Superior temporal gyrus (tissue), 1 donor: ENCODE measurements around the gene VRK1.
A peak's percentile ranks its signal among the peaks of the same experiment; 100 is the strongest.

Experiments
- DNase-seq: peaks from one replicate; pipeline ENCODE4 v3.0.0-alpha.2; 2016; ENCODE audit errors: extremely low spot score

VRK1 gene

GRCh38 chr14:96792003-96792402 is 5.2 kb upstream of the VRK1 start:
- DNase-seq = no peak

GRCh38 chr14:96792591-96792990 is 4.6 kb upstream of the VRK1 start:
- no peak for DNase-seq

GRCh38 chr14:96793547-96793946 is 3.6 kb upstream of the VRK1 start:
- no peak for DNase-seq

- DNase-seq = no peak
Observed at GRCh38 chr14:96795109-96795828, 1.9 kb upstream of the VRK1 start.

- DNase-seq = no peak
Observed at GRCh38 chr14:96797582-96798349, 584 bp downstream of the VRK1 start.

GRCh38 chr14:96798956-96799355 is 1.8 kb downstream of the VRK1 start:
- DNase-seq = no peak

- DNase-seq = no peak
Observed at GRCh38 chr14:96799489-96800054, 2.4 kb downstream of the VRK1 start.

GRCh38 chr14:96801931-96802330 is 4.7 kb downstream of the VRK1 start:
- no peak for DNase-seq

GRCh38 chr14:96802963-96803362 is 5.8 kb downstream of the VRK1 start:
- DNase-seq = no peak

- no peak for DNase-seq
Observed at GRCh38 chr14:96803958-96804357, 6.8 kb downstream of the VRK1 start.

- no peak for DNase-seq
Observed at GRCh38 chr14:96804895-96805294, 7.7 kb downstream of the VRK1 start.

GRCh38 chr14:96805956-96806355 is 8.8 kb downstream of the VRK1 start:
- DNase-seq = peak; percentile 46

- DNase-seq = no peak
Observed at GRCh38 chr14:96806836-96807235, 9.7 kb downstream of the VRK1 start.

GRCh38 chr14:96808619-96809406 is 11.6 kb downstream of the VRK1 start:
- DNase-seq = no peak

- no peak for DNase-seq
Observed at GRCh38 chr14:96811265-96811664, 14.1 kb downstream of the VRK1 start.

GRCh38 chr14:96811985-96812667 is 14.9 kb downstream of the VRK1 start:
- DNase-seq = no peak

GRCh38 chr14:96816281-96816680 is 19.1 kb downstream of the VRK1 start:
- no peak for DNase-seq

GRCh38 chr14:96817750-96818666 is 20.8 kb downstream of the VRK1 start:
- DNase-seq = no peak

GRCh38 chr14:96821501-96821900 is 24.3 kb downstream of the VRK1 start:
- no peak for DNase-seq

GRCh38 chr14:96823652-96824051 is 26.5 kb downstream of the VRK1 start:
- DNase-seq = no peak
